ENCODE data around the gene KCNJ1.
A peak's percentile ranks its signal among the peaks of the same experiment; 100 is the strongest.

KCNJ1 gene

GRCh38 chr11:128857341-128857740, 9.8 kb downstream of the KCNJ1 start:
- Mint-ChIP-seq H3K4me1 (ENCODE audit: low read depth) (peaks cover 5% of the 10 kb centered on the region), H3K36me3 (ENCODE audit: low read depth) (no peaks in the 10 kb centered on the region), H3K27ac (no peak overlapping the region), H3K4me3 (no peak overlapping the region), H3K27me3 (ENCODE audit: low read depth) (peaks cover 22% of the 10 kb centered on the region), H3K9me3 (no peaks in the 10 kb centered on the region)

- Mint-ChIP-seq H3K36me3 (ENCODE audit: low read depth) (no peaks in the 10 kb centered on the region), H3K27me3 (ENCODE audit: low read depth) (peaks cover 22% of the 10 kb centered on the region), H3K27ac (no peak overlapping the region), H3K4me1 (ENCODE audit: low read depth) (peaks cover 5% of the 10 kb centered on the region), H3K9me3 (no peaks in the 10 kb centered on the region), H3K4me3 (no peak overlapping the region)
Measured at GRCh38 chr11:128856241-128856640, 10.9 kb downstream of the KCNJ1 start.

GRCh38 chr11:128854841-128855240, 12.3 kb downstream of the KCNJ1 start:
- no peaks in the 10 kb centered on the region for H3K36me3 Mint-ChIP-seq (ENCODE audit: low read depth)
- H3K27me3 Mint-ChIP-seq (ENCODE audit: low read depth), result peaks cover 22% of the 10 kb centered on the region
- H3K4me3 Mint-ChIP-seq, result no peak overlapping the region
- peaks cover under 1% of the 10 kb centered on the region for H3K4me1 Mint-ChIP-seq (ENCODE audit: low read depth)
- H3K27ac Mint-ChIP-seq, result no peak overlapping the region
- no peaks in the 10 kb centered on the region for H3K9me3 Mint-ChIP-seq

- Mint-ChIP-seq H3K9me3 (no peaks in the 10 kb centered on the region), H3K4me3 (no peak overlapping the region), H3K27ac (no peak overlapping the region), H3K4me1 (ENCODE audit: low read depth) (peaks cover 2% of the 10 kb centered on the region), H3K36me3 (ENCODE audit: low read depth) (no peaks in the 10 kb centered on the region), H3K27me3 (ENCODE audit: low read depth) (peaks cover 22% of the 10 kb centered on the region)
Measured at GRCh38 chr11:128853559-128853958, 13.5 kb downstream of the KCNJ1 start.

- no peaks in the 10 kb centered on the region for H3K9me3 Mint-ChIP-seq
- H3K4me3 Mint-ChIP-seq, result no peak overlapping the region
- no peaks in the 10 kb centered on the region for H3K36me3 Mint-ChIP-seq (ENCODE audit: low read depth)
- peaks cover 18% of the 10 kb centered on the region for H3K27me3 Mint-ChIP-seq (ENCODE audit: low read depth)
- peaks cover 4% of the 10 kb centered on the region for H3K4me1 Mint-ChIP-seq (ENCODE audit: low read depth)
- no peak overlapping the region for H3K27ac Mint-ChIP-seq
Measured at GRCh38 chr11:128852327-128853023, 14.6 kb downstream of the KCNJ1 start.

- peaks cover 19% of the 10 kb centered on the region for H3K4me1 Mint-ChIP-seq (ENCODE audit: low read depth)
- no peaks in the 10 kb centered on the region for H3K27me3 Mint-ChIP-seq (ENCODE audit: low read depth)
- no peak overlapping the region for H3K27ac Mint-ChIP-seq
- H3K4me3 Mint-ChIP-seq, result no peak overlapping the region
- peaks cover 5% of the 10 kb centered on the region for H3K36me3 Mint-ChIP-seq (ENCODE audit: low read depth)
- no peaks in the 10 kb centered on the region for H3K9me3 Mint-ChIP-seq
Measured at GRCh38 chr11:128848815-128849455, 18.2 kb downstream of the KCNJ1 start.

- H3K9me3 Mint-ChIP-seq, result no peaks in the 10 kb centered on the region
- H3K4me3 Mint-ChIP-seq, result no peak overlapping the region
- H3K27ac Mint-ChIP-seq, result no peak overlapping the region
- H3K27me3 Mint-ChIP-seq (ENCODE audit: low read depth), result peaks cover 3% of the 10 kb centered on the region
- peaks cover 26% of the 10 kb centered on the region for H3K4me1 Mint-ChIP-seq (ENCODE audit: low read depth)
- peaks cover 7% of the 10 kb centered on the region for H3K36me3 Mint-ChIP-seq (ENCODE audit: low read depth)
Measured at GRCh38 chr11:128846985-128847384, 20.1 kb downstream of the KCNJ1 start.

- Mint-ChIP-seq H3K9me3 (no peaks in the 10 kb centered on the region), H3K27ac (peak overlapping the region; percentile 78), H3K4me3 (peak overlapping the region; percentile 6), H3K27me3 (ENCODE audit: low read depth) (peaks cover 6% of the 10 kb centered on the region), H3K4me1 (ENCODE audit: low read depth) (peaks cover 34% of the 10 kb centered on the region), H3K36me3 (ENCODE audit: low read depth) (peaks cover 7% of the 10 kb centered on the region)
Measured at GRCh38 chr11:128845334-128845780, 21.7 kb downstream of the KCNJ1 start.

- Mint-ChIP-seq H3K27ac (no peak overlapping the region), H3K27me3 (ENCODE audit: low read depth) (peaks cover 6% of the 10 kb centered on the region), H3K9me3 (peaks cover 5% of the 10 kb centered on the region), H3K4me3 (no peak overlapping the region), H3K4me1 (ENCODE audit: low read depth) (peaks cover 33% of the 10 kb centered on the region), H3K36me3 (ENCODE audit: low read depth) (peaks cover 16% of the 10 kb centered on the region)
Measured at GRCh38 chr11:128843198-128843785, 23.8 kb downstream of the KCNJ1 start.

- H3K27me3 Mint-ChIP-seq (ENCODE audit: low read depth), result peaks cover 6% of the 10 kb centered on the region
- H3K27ac Mint-ChIP-seq, result no peak overlapping the region
- H3K4me3 Mint-ChIP-seq, result no peak overlapping the region
- peaks cover 13% of the 10 kb centered on the region for H3K9me3 Mint-ChIP-seq
- peaks cover 47% of the 10 kb centered on the region for H3K4me1 Mint-ChIP-seq (ENCODE audit: low read depth)
- peaks cover 14% of the 10 kb centered on the region for H3K36me3 Mint-ChIP-seq (ENCODE audit: low read depth)
Measured at GRCh38 chr11:128841461-128842072, 25.5 kb downstream of the KCNJ1 start.

GRCh38 chr11:128840783-128841182, 26.3 kb downstream of the KCNJ1 start:
- Mint-ChIP-seq H3K27me3 (ENCODE audit: low read depth) (peaks cover 6% of the 10 kb centered on the region), H3K36me3 (ENCODE audit: low read depth) (peaks cover 16% of the 10 kb centered on the region), H3K4me1 (ENCODE audit: low read depth) (peaks cover 51% of the 10 kb centered on the region), H3K4me3 (no peak overlapping the region), H3K9me3 (peaks cover 13% of the 10 kb centered on the region), H3K27ac (no peak overlapping the region)

- Mint-ChIP-seq H3K27ac (no peak overlapping the region), H3K36me3 (ENCODE audit: low read depth) (peaks cover 16% of the 10 kb centered on the region), H3K4me3 (no peak overlapping the region), H3K27me3 (ENCODE audit: low read depth) (peaks cover 6% of the 10 kb centered on the region), H3K9me3 (peaks cover 13% of the 10 kb centered on the region), H3K4me1 (ENCODE audit: low read depth) (peaks cover 44% of the 10 kb centered on the region)
Measured at GRCh38 chr11:128840137-128840536, 27.0 kb downstream of the KCNJ1 start.

- H3K4me3 Mint-ChIP-seq, result no peak overlapping the region
- no peak overlapping the region for H3K27ac Mint-ChIP-seq
- H3K9me3 Mint-ChIP-seq, result peaks cover 13% of the 10 kb centered on the region
- peaks cover 13% of the 10 kb centered on the region for H3K36me3 Mint-ChIP-seq (ENCODE audit: low read depth)
- H3K4me1 Mint-ChIP-seq (ENCODE audit: low read depth), result peaks cover 37% of the 10 kb centered on the region
- H3K27me3 Mint-ChIP-seq (ENCODE audit: low read depth), result peaks cover 6% of the 10 kb centered on the region
Measured at GRCh38 chr11:128839081-128839480, 28.0 kb downstream of the KCNJ1 start.

- Mint-ChIP-seq H3K9me3 (peaks cover 13% of the 10 kb centered on the region), H3K27me3 (ENCODE audit: low read depth) (peaks cover 3% of the 10 kb centered on the region), H3K4me1 (ENCODE audit: low read depth) (peaks cover 35% of the 10 kb centered on the region), H3K4me3 (no peak overlapping the region), H3K27ac (no peak overlapping the region), H3K36me3 (ENCODE audit: low read depth) (peaks cover 11% of the 10 kb centered on the region)
Measured at GRCh38 chr11:128837627-128838026, 29.5 kb downstream of the KCNJ1 start.

Measured in T-helper 1 cell treated with Interleukin-12 subunit alpha and Interleukin-12 subunit beta and Interleukin-4 antibody, amounts not matched to agents 30 μg/mL and 1 μg/mL, for 36 hours (primary cell).